TTC549 (cell line): ENCODE data around the gene FAM234A.
"Not testable (repeated sequence)": the region's sequence is repeated elsewhere in the genome, so short reads cannot be mapped to it uniquely, and the experiment has no call there.

Source experiments
- FAIRE-seq: peaks from 2 replicates; lab custom pipeline; 2012; peaks lifted over from hg19 to GRCh38; lab: Jason Lieb, UNC

FAM234A gene

GRCh38 chr16:230351-230750 lies 4.3 kb upstream of the FAM234A start:
- FAIRE-seq, result not testable (repeated sequence)

GRCh38 chr16:230949-231348 lies 3.7 kb upstream of the FAM234A start:
- FAIRE-seq, result no peak

- no peak for FAIRE-seq
These were observed 5.3 kb downstream of the FAM234A start for GRCh38 chr16:239948-240277.

- FAIRE-seq, result no peak
These were observed 5.9 kb downstream of the FAM234A start for GRCh38 chr16:240559-240958.

GRCh38 chr16:242281-242680 lies 7.7 kb downstream of the FAM234A start:
- FAIRE-seq, result no peak

- FAIRE-seq, result no peak
These were observed 8.7 kb downstream of the FAM234A start for GRCh38 chr16:243348-243747.

GRCh38 chr16:245105-245504 lies 10.5 kb downstream of the FAM234A start:
- FAIRE-seq, result no peak

- no peak for FAIRE-seq
These were observed 12.4 kb downstream of the FAM234A start for GRCh38 chr16:247027-247426.

- FAIRE-seq, result no peak
These were observed 14.8 kb downstream of the FAM234A start for GRCh38 chr16:249431-249830.

GRCh38 chr16:252366-253337 lies 18.0 kb downstream of the FAM234A start:
- FAIRE-seq, result no peak

- FAIRE-seq, result no peak
These were observed 19.2 kb downstream of the FAM234A start for GRCh38 chr16:253833-254232.

GRCh38 chr16:254461-254860 lies 19.8 kb downstream of the FAM234A start:
- no peak for FAIRE-seq

GRCh38 chr16:255183-255582 lies 20.6 kb downstream of the FAM234A start:
- FAIRE-seq, result no peak

GRCh38 chr16:258091-258490 lies 23.5 kb downstream of the FAM234A start:
- FAIRE-seq, result not testable (repeated sequence)

- FAIRE-seq, result no peak
These were observed 24.6 kb downstream of the FAM234A start for GRCh38 chr16:259226-259625.

- no peak for FAIRE-seq
These were observed 25.2 kb downstream of the FAM234A start for GRCh38 chr16:259814-260253.

- no peak for FAIRE-seq
These were observed 25.7 kb downstream of the FAM234A start for GRCh38 chr16:260326-260725.

- FAIRE-seq, result no peak
These were observed 26.5 kb downstream of the FAM234A start for GRCh38 chr16:261031-261691.

GRCh38 chr16:262121-262745 lies 27.6 kb downstream of the FAM234A start:
- FAIRE-seq, result no peak

- no peak for FAIRE-seq
These were observed 28.7 kb downstream of the FAM234A start for GRCh38 chr16:263182-263774.

- FAIRE-seq, result no peak
These were observed 29.3 kb downstream of the FAM234A start for GRCh38 chr16:263944-264343.

GRCh38 chr16:264440-264951 lies 29.9 kb downstream of the FAM234A start:
- FAIRE-seq, result no peak
